ENCODE results near the gene CTIF.

The CTIF gene

DNA sequence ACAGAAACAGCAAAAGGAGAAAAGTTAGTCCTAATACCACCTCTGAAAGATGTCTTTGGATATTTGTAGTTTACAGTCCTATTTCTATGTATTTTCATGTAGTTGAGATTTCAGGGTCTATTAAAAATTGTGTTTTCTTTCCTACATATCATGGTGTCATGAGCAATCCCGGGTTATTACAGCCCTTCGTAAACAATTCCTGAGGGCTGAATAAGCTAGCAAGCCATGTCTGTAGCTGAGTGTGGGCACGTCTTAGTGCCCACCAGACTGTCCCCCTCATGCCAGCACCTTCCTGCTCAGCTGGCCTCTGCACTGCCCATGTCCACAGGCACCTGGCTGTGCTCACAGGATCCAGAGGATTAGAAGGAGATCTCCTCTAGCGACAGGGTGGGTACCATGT lies 60.6 kb downstream of the CTIF start:
- DNase-seq (ENCODE audit: low read depth in 1 of 2, low spot score in 1 of 2) = no peak

DNA sequence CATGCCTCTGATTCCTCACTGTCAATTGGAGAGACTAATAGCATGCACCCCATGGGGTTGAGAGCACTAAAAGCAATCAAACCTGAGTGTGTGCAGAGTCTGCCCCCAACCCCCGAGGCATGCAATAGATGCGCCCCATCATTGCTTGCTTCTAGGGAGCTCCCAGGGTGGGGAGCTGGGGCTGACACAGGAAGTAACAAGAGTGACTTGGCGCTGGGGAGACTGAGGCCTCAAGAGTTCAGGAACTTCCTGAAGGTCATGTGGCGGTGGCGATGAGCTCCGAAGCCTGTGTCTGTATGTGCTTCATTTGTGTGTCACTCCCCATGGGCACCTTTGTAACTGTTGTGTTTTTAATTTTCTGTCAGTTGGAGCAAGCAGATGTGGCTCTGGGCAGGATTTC lies 61.2 kb downstream of the CTIF start:
- DNase-seq (ENCODE audit: low read depth in 1 of 2, low spot score in 1 of 2) = no peak

DNA sequence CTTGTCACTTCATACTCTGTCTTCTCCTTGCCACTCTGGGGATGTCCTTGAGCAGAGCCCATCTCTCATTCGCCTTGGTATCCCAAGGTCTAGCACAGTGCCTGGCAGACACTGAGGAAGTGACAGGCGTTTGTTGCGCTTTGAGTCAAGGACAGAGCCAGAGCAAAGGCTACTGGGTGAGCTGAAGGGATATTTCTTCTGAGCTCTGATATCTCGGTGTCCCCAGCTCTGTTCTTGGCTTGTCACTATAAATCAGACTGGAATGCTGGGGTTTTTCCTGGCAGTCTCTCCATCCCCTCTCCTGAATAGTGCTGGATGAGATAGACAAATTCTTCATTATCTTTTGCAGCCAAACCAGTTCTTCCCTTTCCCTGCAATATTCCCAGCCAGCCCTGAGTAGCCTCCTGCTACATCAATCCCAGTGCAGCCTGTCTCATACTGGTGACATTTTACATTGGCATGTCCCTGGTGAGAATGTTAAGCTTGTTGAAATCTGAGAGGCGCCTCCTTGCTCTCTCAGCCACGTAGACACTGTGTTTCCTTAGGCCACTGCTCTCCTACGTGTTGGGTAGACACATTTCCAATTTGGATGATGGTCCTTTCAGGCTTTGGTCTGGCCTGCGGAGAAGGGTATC lies 61.7 kb downstream of the CTIF start:
- no peak for DNase-seq (ENCODE audit: low read depth in 1 of 2, low spot score in 1 of 2)

DNA sequence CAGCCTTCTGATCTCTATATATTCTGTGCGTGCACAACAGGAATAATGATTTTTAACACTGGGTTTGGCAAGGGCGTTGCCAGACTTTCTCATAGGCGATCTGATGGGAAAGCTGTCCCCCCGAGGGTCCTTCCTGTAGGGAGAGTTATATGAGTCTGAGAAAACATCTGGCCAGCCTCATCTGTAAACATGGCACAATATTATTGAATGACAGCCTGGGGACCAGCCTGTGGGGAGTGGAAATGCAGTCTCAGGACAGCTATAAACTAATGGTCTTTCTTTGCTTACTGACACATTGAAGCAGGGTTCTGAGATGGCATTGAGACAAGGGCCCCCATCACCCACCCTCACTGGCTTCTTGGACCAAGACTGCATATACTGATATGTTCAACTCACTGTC lies 62.5 kb downstream of the CTIF start:
- DNase-seq (ENCODE audit: low read depth in 1 of 2, low spot score in 1 of 2) = no peak

DNA sequence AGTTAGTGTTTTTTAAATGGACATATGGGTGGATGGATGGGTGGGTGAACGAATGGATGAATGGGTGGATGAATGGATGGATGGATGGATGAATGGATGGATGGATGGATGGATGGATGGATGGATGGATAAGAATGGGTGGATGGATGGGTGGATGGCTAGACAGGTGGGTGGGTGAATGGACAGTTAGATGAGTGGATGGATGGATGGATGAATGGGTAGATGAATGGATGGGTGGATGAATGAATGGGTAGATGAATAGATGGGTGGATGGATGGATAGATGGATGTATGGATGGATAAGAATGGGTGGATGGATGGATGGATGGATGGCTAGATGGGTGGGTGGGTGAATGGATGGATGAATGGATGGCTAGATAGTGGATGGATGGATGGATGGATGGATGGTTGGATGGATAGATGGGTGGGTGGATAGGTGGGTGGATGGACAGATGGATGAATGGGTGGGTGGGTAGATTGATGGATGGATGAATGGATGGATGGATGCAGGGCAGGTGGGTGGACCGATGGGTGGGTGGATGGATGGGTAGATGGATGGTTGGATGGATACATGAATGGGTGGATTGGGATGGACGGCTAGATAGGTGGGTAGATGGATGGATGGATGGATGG lies 64.0 kb downstream of the CTIF start:
- DNase-seq (ENCODE audit: low read depth in 1 of 2, low spot score in 1 of 2) = no peak

DNA sequence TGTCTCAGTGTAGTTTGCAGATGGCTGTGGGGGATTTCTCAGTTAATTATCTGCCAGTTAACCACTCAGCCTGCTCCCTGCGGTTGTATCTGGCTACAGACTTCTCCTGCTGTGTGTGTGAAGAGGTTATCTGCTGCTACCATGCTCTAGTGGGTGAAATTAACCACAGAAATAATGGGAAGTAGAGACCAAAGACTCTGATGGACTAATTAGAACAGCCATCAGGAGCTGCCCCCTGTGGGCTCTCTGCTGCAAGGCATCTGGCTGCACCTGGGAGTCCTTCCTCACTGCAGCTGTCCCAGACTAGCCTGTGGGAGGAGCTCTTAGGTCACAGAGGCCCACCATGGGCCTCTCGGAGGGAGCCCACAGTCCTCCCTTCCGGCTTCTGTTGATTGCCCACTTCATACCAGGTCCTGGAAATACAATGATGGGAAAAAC lies 66.6 kb downstream of the CTIF start:
- DNase-seq (ENCODE audit: low read depth in 1 of 2, low spot score in 1 of 2) = no peak

- no peak for DNase-seq (ENCODE audit: low read depth in 1 of 2, low spot score in 1 of 2)
Observed at GRCh38 chr18:48607056-48607984, 68.5 kb downstream of the CTIF start.

GRCh38 chr18:48608581-48608980 lies 69.8 kb downstream of the CTIF start:
- no peak for DNase-seq (ENCODE audit: low read depth in 1 of 2, low spot score in 1 of 2)

DNA sequence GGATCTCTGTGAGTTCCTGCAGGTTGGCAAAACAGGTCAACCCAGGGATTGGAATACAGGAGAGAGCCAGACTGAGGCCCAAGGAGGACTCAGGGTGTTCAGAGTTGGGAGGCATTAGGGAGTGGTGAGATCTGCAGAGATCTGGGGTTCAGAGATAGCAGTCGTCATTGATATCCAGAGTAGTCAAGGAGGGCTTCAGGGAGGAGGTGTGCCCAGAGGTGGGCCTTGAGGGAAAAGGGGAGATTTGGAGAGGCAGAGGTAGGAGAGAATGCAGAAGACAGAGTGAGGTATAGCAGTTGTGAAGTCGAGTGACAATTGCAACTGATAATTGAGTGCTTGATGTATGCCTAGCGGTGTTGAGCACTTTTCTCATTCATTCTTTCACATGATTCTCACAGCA lies 70.3 kb downstream of the CTIF start:
- DNase-seq (ENCODE audit: low read depth in 1 of 2, low spot score in 1 of 2) = no peak

GRCh38 chr18:48609820-48610815 lies 71.3 kb downstream of the CTIF start:
- no peak for DNase-seq (ENCODE audit: low read depth in 1 of 2, low spot score in 1 of 2)

DNA sequence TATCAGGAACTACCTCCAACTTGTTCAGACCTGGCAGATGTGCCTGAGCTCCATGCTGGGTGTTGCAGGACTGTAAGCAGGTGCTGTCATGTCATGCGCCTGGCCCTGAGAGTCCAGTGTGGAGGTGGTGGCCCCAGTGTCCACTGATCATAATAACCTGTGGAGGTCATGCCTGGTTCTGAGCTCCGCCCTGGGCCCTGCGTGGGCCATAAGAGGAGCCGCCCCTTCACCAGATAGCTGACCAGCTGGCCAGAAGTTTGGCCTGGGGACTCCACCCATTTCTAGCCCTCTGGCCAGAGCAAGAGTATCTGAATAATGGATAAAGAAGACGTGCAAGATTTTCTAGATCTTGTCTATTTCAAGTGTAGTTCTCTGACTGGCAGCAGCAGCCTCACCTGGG lies 72.4 kb downstream of the CTIF start:
- DNase-seq (ENCODE audit: low read depth in 1 of 2, low spot score in 1 of 2) = no peak

DNA sequence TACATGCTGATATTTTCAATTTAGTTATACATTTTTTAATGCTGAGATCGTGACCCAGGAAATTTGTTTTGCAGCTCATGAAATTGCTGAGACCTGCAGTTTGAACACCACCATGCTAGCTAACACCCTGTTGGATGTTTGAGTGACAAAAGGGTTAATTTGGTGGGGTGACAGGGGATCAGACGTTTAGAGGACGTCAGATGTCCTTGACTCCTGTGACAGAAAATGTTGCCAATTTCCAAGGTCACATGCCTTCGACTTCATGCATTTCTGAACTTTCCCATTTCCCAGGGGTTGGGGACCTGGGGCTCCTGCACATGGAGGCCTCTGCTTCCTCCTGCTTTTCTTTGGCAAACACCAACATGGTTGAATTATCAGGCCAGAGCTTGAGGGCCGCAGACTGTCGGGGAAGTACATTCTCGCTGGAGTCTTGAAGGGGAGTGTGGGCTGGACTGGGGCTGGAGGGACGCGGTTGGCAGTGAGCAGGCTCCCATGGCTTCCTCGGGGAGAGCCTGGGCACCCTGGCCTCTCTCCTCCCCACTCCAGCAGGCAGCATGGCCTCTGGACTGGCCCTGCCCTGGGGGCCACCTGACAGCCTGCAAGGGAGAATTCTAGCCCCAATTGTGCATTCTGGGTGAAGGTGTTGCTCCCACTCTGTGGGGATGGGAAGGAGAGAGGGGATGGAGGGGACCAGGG lies 73.1 kb downstream of the CTIF start:
- no peak for DNase-seq (ENCODE audit: low read depth in 1 of 2, low spot score in 1 of 2)

GRCh38 chr18:48612511-48612910 lies 73.7 kb downstream of the CTIF start:
- no peak for DNase-seq (ENCODE audit: low read depth in 1 of 2, low spot score in 1 of 2)

DNA sequence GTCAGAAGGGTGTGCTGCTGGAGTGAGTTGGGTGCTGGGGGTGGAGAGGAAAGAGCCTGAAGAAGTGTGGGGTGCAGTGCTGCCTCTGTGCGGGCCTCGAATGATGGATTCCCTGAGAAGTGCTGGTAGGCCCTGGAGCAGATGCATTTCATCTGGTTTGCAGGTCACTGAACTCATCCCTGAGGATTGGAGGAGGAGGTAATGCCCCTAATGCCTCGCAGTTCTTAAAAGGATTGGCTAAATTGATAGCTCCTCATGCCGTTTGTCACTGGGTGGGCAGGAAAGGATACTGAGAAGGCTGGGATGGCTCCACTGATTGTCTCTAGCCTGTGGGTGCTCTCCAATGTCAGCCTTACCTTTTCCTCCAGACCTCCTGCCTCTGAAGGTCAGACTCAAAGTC lies 74.1 kb downstream of the CTIF start:
- DNase-seq (ENCODE audit: low read depth in 1 of 2, low spot score in 1 of 2) = no peak

DNA sequence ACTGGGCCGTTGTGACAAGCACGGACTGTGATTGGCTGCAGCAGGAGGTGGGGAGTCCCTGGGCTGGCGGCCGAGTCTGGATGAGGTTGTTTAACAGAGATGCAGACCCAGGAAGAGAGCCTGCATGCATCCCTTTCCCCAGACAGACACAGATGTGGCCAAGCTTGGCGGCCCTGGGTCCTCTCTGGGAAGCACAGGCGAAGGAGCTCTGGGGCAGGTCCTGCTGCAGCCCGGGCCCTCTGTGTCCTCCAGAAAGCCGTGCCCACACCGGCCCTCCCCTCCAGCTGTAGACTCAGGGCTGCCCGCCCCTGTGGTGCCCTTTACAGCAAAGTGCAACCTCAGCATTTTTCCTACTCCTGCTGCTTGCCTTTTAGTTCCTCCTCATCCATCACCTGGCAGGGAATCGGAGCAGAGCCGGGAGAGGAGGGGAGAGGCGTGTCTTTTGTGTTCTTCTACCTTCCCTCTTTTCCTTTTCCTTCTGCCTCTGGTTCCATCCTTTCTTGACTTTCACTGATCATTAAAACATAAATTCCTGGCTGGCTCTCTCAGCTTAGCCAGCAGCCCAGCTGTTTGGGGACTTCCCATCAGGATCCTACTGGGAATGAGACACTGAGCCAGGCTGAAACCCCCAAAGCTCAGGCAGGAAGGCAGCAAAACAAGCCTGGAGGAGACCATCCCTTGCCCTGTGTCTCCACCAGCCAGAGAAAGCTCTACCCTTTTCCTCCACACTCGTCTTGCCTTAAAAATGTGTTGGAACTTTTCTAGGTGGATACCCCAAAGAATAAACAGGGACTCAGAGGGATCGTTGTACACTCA lies 75.0 kb downstream of the CTIF start:
- DNase-seq (ENCODE audit: low read depth in 1 of 2, low spot score in 1 of 2) = no peak

- DNase-seq (ENCODE audit: low read depth in 1 of 2, low spot score in 1 of 2) = no peak
Observed at GRCh38 chr18:48615566-48616401, 77.0 kb downstream of the CTIF start.

- DNase-seq (ENCODE audit: low read depth in 1 of 2, low spot score in 1 of 2) = no peak
Observed at GRCh38 chr18:48616484-48617255, 77.8 kb downstream of the CTIF start.
